Activated T-cell treated with anti-CD3 and anti-CD28 coated beads, Interleukin-2, amount 50 U/mL, for 4 hours (primary cell): ENCODE measurements around the gene DCC. TPM values are rescaled to one million over a fixed set of nuclear protein-coding genes. Genes with fewer than 3 reads are reported as not detected.

Experiments
- ATAC-seq, 2 donors: fragments of 200-7000 bp; cut with Tn5 transposase; one replicate each; pipeline ENCODE4 v1.10.0; 2021
- DNase-seq: peaks from one replicate; pipeline ENCODE4 v3.0.0-alpha.2; 2020
- H3K27me3 Mint-ChIP-seq: one replicate; pipeline ENCODE4 v1.8.0; 2021; ENCODE audit warnings: low read depth, mixed read lengths
- H3K36me3 Mint-ChIP-seq: one replicate; pipeline ENCODE4 v1.8.0; 2022; ENCODE audit warnings: mixed read lengths; ENCODE audit not compliant: insufficient read depth
- H3K4me1 Mint-ChIP-seq: one replicate; pipeline ENCODE4 v1.8.0; 2021; ENCODE audit warnings: low read depth, mixed read lengths
- H3K4me3 Mint-ChIP-seq: one replicate; pipeline ENCODE4 v1.8.0; 2021; ENCODE audit warnings: mild to moderate bottlenecking, moderate library complexity, mixed read lengths
- H3K9me3 Mint-ChIP-seq: one replicate; pipeline ENCODE4 v1.8.0; 2021; ENCODE audit warnings: mixed read lengths
- total RNA-seq, 3 donors: library from RNA; stranded (reverse); gene quantifications; one replicate each; pipeline ENCODE4 v1.2.1, GENCODE V29; 2021

Gene DCC
- total RNA-seq, 3 donors from 2014 or later: not detected

GRCh38 chr18:53253789-53254188, 913.8 kb downstream of the DCC start:
- DNase-seq: no peak
- Mint-ChIP-seq H3K4me3 (no peak overlapping the region), H3K36me3 (no peaks in the 10 kb centered on the region), H3K4me1 (no peaks in the 10 kb centered on the region), H3K27me3 (no peaks in the 10 kb centered on the region), H3K9me3 (peaks cover 9% of the 10 kb centered on the region)
- ATAC-seq: no peak

DNA sequence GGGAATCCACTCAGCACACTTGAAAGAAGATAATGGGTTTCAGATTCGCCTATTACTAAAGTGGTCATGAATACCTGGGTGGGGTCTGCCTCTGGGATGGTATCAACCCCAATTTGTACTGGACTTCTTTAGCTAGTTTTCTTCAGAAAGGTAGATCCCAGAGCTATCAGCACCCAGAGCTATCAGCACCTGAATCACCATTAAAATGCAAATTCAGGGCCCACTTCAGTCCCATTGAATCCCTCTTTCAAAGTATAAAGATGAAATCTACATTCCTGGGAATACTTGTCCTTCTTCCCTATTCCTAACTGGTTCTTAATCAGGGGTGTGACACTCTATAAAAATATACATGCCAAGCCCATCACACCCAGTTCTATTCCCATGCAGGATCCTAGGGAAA, 914.3 kb downstream of the DCC start:
- no peak overlapping the region for H3K4me3 Mint-ChIP-seq
- no peaks in the 10 kb centered on the region for H3K36me3 Mint-ChIP-seq
- H3K9me3 Mint-ChIP-seq: peaks cover 9% of the 10 kb centered on the region
- no peak for DNase-seq
- no peaks in the 10 kb centered on the region for H3K4me1 Mint-ChIP-seq
- ATAC-seq: no peak
- no peaks in the 10 kb centered on the region for H3K27me3 Mint-ChIP-seq

GRCh38 chr18:53261241-53261640, 921.2 kb downstream of the DCC start:
- ATAC-seq (no peak), DNase-seq (no peak)
- peaks cover 3% of the 10 kb centered on the region for H3K9me3 Mint-ChIP-seq
- no peak overlapping the region for H3K4me3 Mint-ChIP-seq
- H3K27me3 Mint-ChIP-seq: no peaks in the 10 kb centered on the region
- no peaks in the 10 kb centered on the region for H3K36me3 Mint-ChIP-seq
- no peaks in the 10 kb centered on the region for H3K4me1 Mint-ChIP-seq

DNA sequence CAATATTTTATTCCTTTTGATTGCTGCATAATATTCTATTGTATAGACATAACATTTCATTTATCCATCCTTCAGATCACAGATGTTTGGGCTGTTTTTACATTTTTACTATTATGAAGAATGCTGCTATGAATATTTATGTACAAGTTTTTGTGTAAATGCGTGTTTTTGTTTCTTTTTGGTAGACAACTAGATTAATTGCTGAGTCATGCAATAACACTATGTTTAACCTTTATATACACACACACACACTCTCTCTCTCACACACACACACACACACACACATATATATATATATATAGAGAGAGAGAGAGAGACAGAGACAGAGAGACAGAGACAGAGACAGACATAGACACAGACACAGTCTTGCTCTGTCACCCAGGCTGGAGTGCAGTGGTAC, 926.9 kb downstream of the DCC start:
- no peaks in the 10 kb centered on the region for H3K4me1 Mint-ChIP-seq
- peaks cover 10% of the 10 kb centered on the region for H3K9me3 Mint-ChIP-seq
- H3K4me3 Mint-ChIP-seq: no peak overlapping the region
- ATAC-seq (no peak), DNase-seq (no peak)
- no peaks in the 10 kb centered on the region for H3K36me3 Mint-ChIP-seq
- H3K27me3 Mint-ChIP-seq: no peaks in the 10 kb centered on the region

- Mint-ChIP-seq H3K9me3 (peaks cover 7% of the 10 kb centered on the region), H3K36me3 (no peaks in the 10 kb centered on the region), H3K4me3 (no peak overlapping the region), H3K4me1 (no peaks in the 10 kb centered on the region), H3K27me3 (no peaks in the 10 kb centered on the region)
- no peak for ATAC-seq
- DNase-seq: no peak
Observed at GRCh38 chr18:53268455-53268854, 928.5 kb downstream of the DCC start.

GRCh38 chr18:53281406-53281805, 941.4 kb downstream of the DCC start:
- H3K27me3 Mint-ChIP-seq: no peaks in the 10 kb centered on the region
- no peaks in the 10 kb centered on the region for H3K36me3 Mint-ChIP-seq
- DNase-seq (no peak), ATAC-seq (no peak)
- no peak overlapping the region for H3K4me3 Mint-ChIP-seq
- H3K9me3 Mint-ChIP-seq: peaks cover 7% of the 10 kb centered on the region
- no peaks in the 10 kb centered on the region for H3K4me1 Mint-ChIP-seq

DNA sequence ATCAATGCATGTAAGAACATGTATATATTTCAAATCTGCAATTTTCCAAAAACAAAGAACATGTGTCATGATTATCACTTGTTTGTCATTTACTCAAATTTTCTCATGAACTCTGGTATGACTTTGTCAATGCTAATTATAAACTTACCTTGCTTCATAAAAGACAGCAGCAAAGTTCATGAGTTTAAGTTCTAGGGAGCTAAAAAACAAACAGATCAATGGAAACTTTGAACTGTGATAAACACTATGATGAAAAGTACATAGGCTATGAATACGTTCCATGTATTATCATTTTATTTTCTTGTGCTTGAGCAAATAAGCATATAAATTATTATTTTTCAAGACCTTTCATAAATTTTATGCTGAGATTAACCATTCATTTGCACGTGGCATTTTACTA, 943.7 kb downstream of the DCC start:
- no peak for ATAC-seq
- no peak overlapping the region for H3K4me3 Mint-ChIP-seq
- no peaks in the 10 kb centered on the region for H3K36me3 Mint-ChIP-seq
- no peaks in the 10 kb centered on the region for H3K4me1 Mint-ChIP-seq
- peaks cover 3% of the 10 kb centered on the region for H3K9me3 Mint-ChIP-seq
- H3K27me3 Mint-ChIP-seq: no peaks in the 10 kb centered on the region
- DNase-seq: no peak

- H3K4me1 Mint-ChIP-seq: no peaks in the 10 kb centered on the region
- H3K4me3 Mint-ChIP-seq: no peak overlapping the region
- DNase-seq: no peak
- H3K36me3 Mint-ChIP-seq: no peaks in the 10 kb centered on the region
- peaks cover 15% of the 10 kb centered on the region for H3K9me3 Mint-ChIP-seq
- no peak for ATAC-seq
- H3K27me3 Mint-ChIP-seq: no peaks in the 10 kb centered on the region
Observed at GRCh38 chr18:53305461-53305860, 965.5 kb downstream of the DCC start.

GRCh38 chr18:53319628-53320027, 979.6 kb downstream of the DCC start:
- Mint-ChIP-seq H3K27me3 (no peaks in the 10 kb centered on the region), H3K9me3 (peaks cover 6% of the 10 kb centered on the region), H3K4me1 (no peaks in the 10 kb centered on the region), H3K36me3 (no peaks in the 10 kb centered on the region), H3K4me3 (no peak overlapping the region)
- DNase-seq (no peak), ATAC-seq (no peak)

DNA sequence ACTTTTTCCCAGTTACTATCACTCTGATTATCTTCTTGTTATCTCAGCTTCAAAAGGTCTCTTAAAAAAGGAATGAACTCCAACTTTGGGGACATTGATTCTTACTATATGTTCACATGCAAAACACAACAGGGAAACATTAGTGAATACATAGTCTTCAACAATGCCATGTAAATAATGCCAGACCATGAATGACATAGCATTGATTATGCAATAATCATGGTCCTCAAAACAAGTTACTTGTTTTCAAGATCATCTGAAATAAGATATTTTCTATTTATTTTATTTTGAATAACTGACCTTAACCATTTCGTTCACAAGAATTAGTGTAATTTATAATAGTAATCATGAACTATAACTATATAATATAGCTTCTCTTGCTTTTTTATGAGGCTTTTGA, 982.2 kb downstream of the DCC start:
- H3K36me3 Mint-ChIP-seq: no peaks in the 10 kb centered on the region
- H3K4me1 Mint-ChIP-seq: no peaks in the 10 kb centered on the region
- H3K27me3 Mint-ChIP-seq: no peaks in the 10 kb centered on the region
- DNase-seq (no peak), ATAC-seq (no peak)
- peaks cover 6% of the 10 kb centered on the region for H3K9me3 Mint-ChIP-seq
- no peak overlapping the region for H3K4me3 Mint-ChIP-seq

GRCh38 chr18:53324353-53324752, 984.4 kb downstream of the DCC start:
- Mint-ChIP-seq H3K4me1 (no peaks in the 10 kb centered on the region), H3K9me3 (peaks cover 6% of the 10 kb centered on the region), H3K27me3 (no peaks in the 10 kb centered on the region), H3K4me3 (no peak overlapping the region), H3K36me3 (no peaks in the 10 kb centered on the region)
- DNase-seq: no peak
- ATAC-seq: no peak

GRCh38 chr18:53360501-53361443, 1020.8 kb downstream of the DCC start:
- ATAC-seq: no peak
- Mint-ChIP-seq H3K9me3 (no peaks in the 10 kb centered on the region), H3K4me3 (no peak overlapping the region), H3K36me3 (no peaks in the 10 kb centered on the region), H3K4me1 (no peaks in the 10 kb centered on the region), H3K27me3 (no peaks in the 10 kb centered on the region)
- DNase-seq: no peak

DNA sequence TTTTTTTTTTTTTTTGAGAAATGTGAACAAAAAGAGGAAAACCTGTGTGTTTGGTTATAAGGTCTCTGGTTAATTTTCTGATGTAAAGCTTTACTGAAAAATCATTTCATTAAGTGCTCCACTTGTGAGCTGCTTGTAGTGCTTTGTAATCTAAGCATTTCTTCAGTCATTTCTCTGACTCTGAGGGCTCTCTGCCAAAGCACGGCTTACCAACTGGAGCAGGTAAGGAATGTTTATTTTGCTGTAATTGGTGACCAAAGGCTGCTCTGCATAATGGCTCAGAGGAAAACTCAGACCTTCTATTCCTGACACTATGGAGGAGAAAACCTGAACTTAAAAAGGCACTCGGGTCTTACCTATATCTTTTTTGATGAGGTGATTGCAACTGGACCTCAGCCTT, 1035.6 kb downstream of the DCC start:
- no peaks in the 10 kb centered on the region for H3K9me3 Mint-ChIP-seq
- ATAC-seq (no peak), DNase-seq (no peak)
- H3K27me3 Mint-ChIP-seq: no peaks in the 10 kb centered on the region
- H3K36me3 Mint-ChIP-seq: no peaks in the 10 kb centered on the region
- H3K4me3 Mint-ChIP-seq: no peak overlapping the region
- H3K4me1 Mint-ChIP-seq: no peaks in the 10 kb centered on the region

DNA sequence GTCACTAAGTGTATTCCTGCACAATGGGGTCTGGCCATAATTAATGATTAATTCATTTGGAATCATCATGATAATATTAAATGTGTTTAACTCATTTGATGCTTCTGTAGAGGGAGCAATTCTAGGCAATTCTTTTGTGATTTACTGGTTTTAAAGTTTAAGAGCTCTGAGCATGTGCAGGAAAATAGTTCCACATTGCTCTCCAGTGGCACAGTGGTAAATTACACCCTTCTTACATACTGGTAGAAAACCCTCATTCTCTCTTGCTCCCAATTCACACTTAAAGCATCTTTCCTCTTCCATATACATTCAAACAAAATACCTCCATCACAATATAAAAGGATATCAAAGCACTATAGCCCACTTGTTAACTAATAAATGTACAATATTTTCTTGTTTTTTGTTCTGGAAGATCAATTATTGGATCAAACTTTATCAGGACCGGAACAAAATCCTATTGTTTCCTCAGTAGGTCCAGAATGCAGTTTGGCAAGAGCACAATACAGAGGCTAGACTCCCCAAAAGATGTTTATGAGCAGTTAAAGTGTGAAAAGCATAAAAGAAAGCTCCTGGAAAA, 1040.2 kb downstream of the DCC start:
- DNase-seq (no peak), ATAC-seq (no peak)
- Mint-ChIP-seq H3K36me3 (no peaks in the 10 kb centered on the region), H3K27me3 (no peaks in the 10 kb centered on the region), H3K4me1 (no peaks in the 10 kb centered on the region), H3K4me3 (no peak overlapping the region), H3K9me3 (no peaks in the 10 kb centered on the region)

- no peaks in the 10 kb centered on the region for H3K9me3 Mint-ChIP-seq
Observed at GRCh38 chr18:53382870-53383269, 1042.9 kb downstream of the DCC start.

More at GRCh38 chr18:53382870-53383269, 1042.9 kb downstream of the DCC start:
- no peaks in the 10 kb centered on the region for H3K36me3 Mint-ChIP-seq
- no peaks in the 10 kb centered on the region for H3K27me3 Mint-ChIP-seq
- no peaks in the 10 kb centered on the region for H3K4me1 Mint-ChIP-seq
- ATAC-seq (no peak), DNase-seq (no peak)
- H3K4me3 Mint-ChIP-seq: no peak overlapping the region
